HG03095 (cell line): Measurements from ENCODE around the gene DLL1.

Experiments
- ATAC-seq: cut with Tn5 transposase; IDR thresholded peaks from one replicate; pipeline ENCODE4 v1.9.1; 2021; ENCODE audit warnings: moderate library complexity; ENCODE audit not compliant: unreplicated experiment

DLL1 gene

GRCh38 chr6:170253226-170253909 is 37.5 kb downstream of the DLL1 start:
- no peak for ATAC-seq

GRCh38 chr6:170251776-170252571 is 38.9 kb downstream of the DLL1 start:
- ATAC-seq: no peak

GRCh38 chr6:170250981-170251775 is 39.7 kb downstream of the DLL1 start:
- no peak for ATAC-seq

- no peak for ATAC-seq
Observed at GRCh38 chr6:170250455-170250854, 40.4 kb downstream of the DLL1 start.

GRCh38 chr6:170249817-170250216 is 41.1 kb downstream of the DLL1 start:
- no peak for ATAC-seq

- no peak for ATAC-seq
Observed at GRCh38 chr6:170248861-170249600, 41.8 kb downstream of the DLL1 start.

- ATAC-seq: no peak
Observed at GRCh38 chr6:170248111-170248805, 42.6 kb downstream of the DLL1 start.

- ATAC-seq: no peak
Observed at GRCh38 chr6:170247178-170247701, 43.6 kb downstream of the DLL1 start.

GRCh38 chr6:170245475-170245992 is 45.3 kb downstream of the DLL1 start:
- no peak for ATAC-seq

GRCh38 chr6:170244721-170245474 is 46.0 kb downstream of the DLL1 start:
- ATAC-seq: no peak

- ATAC-seq: no peak
Observed at GRCh38 chr6:170243791-170244291, 47.0 kb downstream of the DLL1 start.

GRCh38 chr6:170243386-170243785 is 47.5 kb downstream of the DLL1 start:
- no peak for ATAC-seq

GRCh38 chr6:170238741-170239565 is 51.9 kb downstream of the DLL1 start:
- ATAC-seq: no peak

- no peak for ATAC-seq
Observed at GRCh38 chr6:170237999-170238740, 52.7 kb downstream of the DLL1 start.

GRCh38 chr6:170236131-170236836 is 54.6 kb downstream of the DLL1 start:
- no peak for ATAC-seq

- ATAC-seq: no peak
Observed at GRCh38 chr6:170235391-170236125, 55.3 kb downstream of the DLL1 start.
